Measurements from ENCODE around the gene CCDC92. TPM values are rescaled to one million over a fixed set of nuclear protein-coding genes. Genes with fewer than 3 reads are reported as not detected.

Gene CCDC92
- total and polyA plus RNA-seq, 3 donors from 2014 or later, result 63.6 to 140 (median 79.1) TPM

- no peak for DNase-seq
- Histone ChIP-seq H3K36me3 (ENCODE audit: low read depth, missing control alignments) (no peaks in the 10 kb centered on the region), H3K27ac (no peak overlapping the region), H3K4me3 (no peak overlapping the region), H3K9me3 (no peaks in the 10 kb centered on the region), H3K27me3 (no peaks in the 10 kb centered on the region), H3K4me1 (peaks cover 3% of the 10 kb centered on the region)
- TF ChIP-seq CTCF (IDR thresholded peaks at IDR 0.05) (no peak), POLR2A (IDR thresholded peaks at IDR 0.05) (no peak)
- 81 to 95% methylated on average over 8 of the region's 8 CpGs for WGBS, 2 donors
- intact Hi-C loops (cut with DNase I; ENCODE audit: low total_unique reads), result no loop called here
These were observed 38.9 kb upstream of the CCDC92 start for GRCh38 chr12:124011435-124012115.

- peaks cover 3% of the 10 kb centered on the region for H3K4me1 ChIP-seq
- no peaks in the 10 kb centered on the region for H3K27me3 ChIP-seq
- no peaks in the 10 kb centered on the region for H3K36me3 ChIP-seq (ENCODE audit: low read depth, missing control alignments)
- no peaks in the 10 kb centered on the region for H3K9me3 ChIP-seq
- no peak for DNase-seq
- intact Hi-C loops (cut with DNase I; ENCODE audit: low total_unique reads), result no loop called here
- H3K27ac ChIP-seq, result no peak overlapping the region
- WGBS, 2 donors, result 86 to 87% methylated on average over 3 of the region's 3 CpGs
- no peak for TF ChIP-seq POLR2A (IDR thresholded peaks at IDR 0.05)
- H3K4me3 ChIP-seq, result no peak overlapping the region
These were observed 38.1 kb upstream of the CCDC92 start for GRCh38 chr12:124010687-124011086.

- H3K36me3 ChIP-seq (ENCODE audit: low read depth, missing control alignments), result no peaks in the 10 kb centered on the region
- H3K4me1 ChIP-seq, result peaks cover 3% of the 10 kb centered on the region
These were observed 37.1 kb upstream of the CCDC92 start for GRCh38 chr12:124009781-124010180.

GRCh38 chr12:124008595-124008994, 36.0 kb upstream of the CCDC92 start:
- H3K27me3 ChIP-seq, result no peaks in the 10 kb centered on the region
- 74 to 86% methylated on average over 3 of the region's 3 CpGs for WGBS, 2 donors
- H3K36me3 ChIP-seq (ENCODE audit: low read depth, missing control alignments), result no peaks in the 10 kb centered on the region
- intact Hi-C loops (cut with DNase I; ENCODE audit: low total_unique reads), result no loop called here
- DNase-seq, result no peak
- H3K9me3 ChIP-seq, result no peaks in the 10 kb centered on the region
- no peak overlapping the region for H3K27ac ChIP-seq
- H3K4me3 ChIP-seq, result no peak overlapping the region
- peaks cover 3% of the 10 kb centered on the region for H3K4me1 ChIP-seq
- TF ChIP-seq POLR2A (IDR thresholded peaks at IDR 0.05) (no peak), CTCF (IDR thresholded peaks at IDR 0.05) (no peak)

More at GRCh38 chr12:124009781-124010180, 37.1 kb upstream of the CCDC92 start:
- no peak overlapping the region for H3K4me3 ChIP-seq
- DNase-seq, result no peak
- 93 to 96% methylated on average over 6 of the region's 6 CpGs for WGBS, 2 donors
- H3K9me3 ChIP-seq, result no peaks in the 10 kb centered on the region
- H3K27me3 ChIP-seq, result no peaks in the 10 kb centered on the region
- no peak overlapping the region for H3K27ac ChIP-seq
- no peak for TF ChIP-seq POLR2A (IDR thresholded peaks at IDR 0.05)
- TF ChIP-seq CTCF (IDR thresholded peaks at IDR 0.05), result no peak
- intact Hi-C loops (cut with DNase I; ENCODE audit: low total_unique reads), result no loop called here

- Histone ChIP-seq H3K4me3 (no peak overlapping the region), H3K36me3 (ENCODE audit: low read depth, missing control alignments) (no peaks in the 10 kb centered on the region), H3K27ac (no peak overlapping the region), H3K4me1 (peaks cover 3% of the 10 kb centered on the region), H3K9me3 (no peaks in the 10 kb centered on the region), H3K27me3 (no peaks in the 10 kb centered on the region)
- DNase-seq, result no peak
- WGBS, 2 donors, result 66 to 84% methylated on average over 9 of the region's 9 CpGs
- no peak for TF ChIP-seq POLR2A (IDR thresholded peaks at IDR 0.05)
- no peak for TF ChIP-seq CTCF (IDR thresholded peaks at IDR 0.05)
- intact Hi-C loops (cut with DNase I; ENCODE audit: low total_unique reads), result no loop called here
These were observed 35.4 kb upstream of the CCDC92 start for GRCh38 chr12:124007826-124008570.

All from testis (tissue), 3 donors.